ENCODE results near the gene ASXL1. TPM values are rescaled to one million over a fixed set of nuclear protein-coding genes. Genes with fewer than 3 reads are reported as not detected.
A peak's percentile ranks its signal among the peaks of the same experiment; 100 is the strongest.

ASXL1 gene
- total and polyA plus RNA-seq, 2 experiments from 2014 or later, result 10.4 to 29.0 TPM

GRCh38 chr20:32473231-32474008 is 115.3 kb downstream of the ASXL1 start (continued):
- TF ChIP-seq POLR2AphosphoS5 (IDR thresholded peaks at IDR 0.05; ENCODE audit: low read depth), result no peak
- TF ChIP-seq ZNF331 (CRISPR knock-in tag; IDR thresholded peaks at IDR 0.05; ENCODE audit: low read depth), result no peak
- no peak for TF ChIP-seq CREB1 (CRISPR knock-in tag; IDR thresholded peaks at IDR 0.05; ENCODE audit: low read depth)
- no peak for TF ChIP-seq JUNB (IDR thresholded peaks at IDR 0.05; ENCODE audit: unreplicated experiment)
- TF ChIP-seq NANOG (IDR thresholded peaks at IDR 0.05; ENCODE audit: borderline replicate concordance), result no peak
- no peak for TF ChIP-seq ETS1 (IDR thresholded peaks at IDR 0.05)
- no peak for TF ChIP-seq REST (IDR thresholded peaks at IDR 0.05; ENCODE audit: unreplicated experiment)
- TF ChIP-seq STAT1 (IDR thresholded peaks at IDR 0.05; ENCODE audit: unreplicated experiment), result no peak
- TF ChIP-seq CTCF (conservative IDR thresholded peaks at IDR 0.05; ENCODE audit: low read depth in 2 of 2), result no peak

GRCh38 chr20:32474009-32474716 is 116.0 kb downstream of the ASXL1 start:
- peaks cover 14% of the 10 kb centered on the region for H3K27me3 Mint-ChIP-seq (ENCODE audit: insufficient read depth, low read depth, poor library complexity)
- H3K79me2 ChIP-seq (replicated peaks; ENCODE audit: insufficient read depth), result peaks cover 86% of the 10 kb centered on the region
- ATAC-seq (no peak), DNase-seq (ENCODE audit: low spot score) (no peak)
- peaks cover 62% of the 10 kb centered on the region for H3K4me1 ChIP-seq (ENCODE audit: insufficient read depth)
- H3K36me3 Mint-ChIP-seq (ENCODE audit: low read depth), result peaks cover 12% of the 10 kb centered on the region; the same call in 2 of the 3 replicates
- H3K27ac ChIP-seq (ENCODE audit: low read depth), result peak overlapping the region; percentile 98
- peaks cover 5% of the 10 kb centered on the region; the same call in 1 of the 2 replicates for H3K36me3 ChIP-seq (ENCODE audit: insufficient read depth)
- H4K20me1 ChIP-seq (replicated peaks; ENCODE audit: insufficient read depth), result peaks cover 65% of the 10 kb centered on the region
- no peak overlapping the region for H3K4me3 Mint-ChIP-seq
- H3K9me3 Mint-ChIP-seq, result no peaks in the 10 kb centered on the region
- no peak overlapping the region for H2AFZ ChIP-seq
- H3K4me2 ChIP-seq, result peak overlapping the region; percentile 93; the same call in 1 of the 2 replicates
- no peaks in the 10 kb centered on the region for H3K27me3 ChIP-seq (ENCODE audit: insufficient read depth)
- no peaks in the 10 kb centered on the region for H3K9me2 ChIP-seq (ENCODE audit: insufficient read depth)
- H3K4me1 Mint-ChIP-seq, result peaks cover 60% of the 10 kb centered on the region
- peaks cover 43% of the 10 kb centered on the region for H3F3A ChIP-seq (replicated peaks; ENCODE audit: low read depth)
- H3K27ac Mint-ChIP-seq, result no peak overlapping the region
- no peak overlapping the region for H3K4me3 ChIP-seq
- TF ChIP-seq EZH2 (IDR thresholded peaks at IDR 0.05; ENCODE audit: low read depth, unreplicated experiment), result no peak
- no peak for TF ChIP-seq CTCF (conservative IDR thresholded peaks at IDR 0.05; ENCODE audit: low read depth in 2 of 2)
- TF ChIP-seq ETS1 (IDR thresholded peaks at IDR 0.05), result no peak

Data from GM23338 (cell line).